Fibroblast of gingiva (primary cell): ENCODE measurements around the gene PDE5A.
"Not testable (repeated sequence)": the region's sequence is repeated elsewhere in the genome, so short reads cannot be mapped to it uniquely, and the experiment has no call there.

ENCODE experiments used
- DNase-seq: peaks from one replicate; pipeline ENCODE4 v3.0.0-alpha.2; 2011; ENCODE audit warnings: low read depth

PDE5A gene

GRCh38 chr4:119518915-119519410 is 109.6 kb downstream of the PDE5A start:
- DNase-seq = no peak

GRCh38 chr4:119518230-119518892 is 110.2 kb downstream of the PDE5A start:
- DNase-seq = no peak

GRCh38 chr4:119517361-119518229 is 111.0 kb downstream of the PDE5A start:
- DNase-seq = peak; percentile 14

GRCh38 chr4:119512398-119512797 is 116.2 kb downstream of the PDE5A start:
- DNase-seq = no peak

- peak; percentile 53 for DNase-seq
These were observed 118.0 kb downstream of the PDE5A start for GRCh38 chr4:119510395-119511149.

- DNase-seq = no peak
These were observed 120.3 kb downstream of the PDE5A start for GRCh38 chr4:119508281-119508680.

DNA sequence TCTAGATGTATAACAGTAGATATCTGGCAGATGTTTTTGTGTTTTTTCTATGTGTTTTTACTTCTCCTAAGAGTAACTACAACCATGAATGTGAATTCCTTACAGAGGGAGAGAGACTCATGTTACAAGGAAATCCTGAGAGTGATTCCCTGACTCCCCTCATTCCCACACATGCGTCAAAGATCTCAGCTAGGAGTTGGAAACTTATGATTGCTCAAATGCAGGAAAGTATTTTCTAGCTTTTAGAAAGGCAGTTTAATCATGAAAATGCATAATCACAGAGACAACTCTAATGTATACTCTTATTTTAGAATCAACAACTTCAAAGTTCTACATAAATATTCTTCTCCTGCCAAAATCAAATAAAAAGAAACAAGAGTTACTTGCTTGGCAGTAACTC is 121.8 kb downstream of the PDE5A start:
- no peak for DNase-seq

- no peak for DNase-seq
These were observed 124.0 kb downstream of the PDE5A start for GRCh38 chr4:119504616-119505015.

GRCh38 chr4:119501740-119502139 is 126.9 kb downstream of the PDE5A start:
- no peak for DNase-seq

- no peak for DNase-seq
These were observed 130.1 kb downstream of the PDE5A start for GRCh38 chr4:119498527-119498926.

DNA sequence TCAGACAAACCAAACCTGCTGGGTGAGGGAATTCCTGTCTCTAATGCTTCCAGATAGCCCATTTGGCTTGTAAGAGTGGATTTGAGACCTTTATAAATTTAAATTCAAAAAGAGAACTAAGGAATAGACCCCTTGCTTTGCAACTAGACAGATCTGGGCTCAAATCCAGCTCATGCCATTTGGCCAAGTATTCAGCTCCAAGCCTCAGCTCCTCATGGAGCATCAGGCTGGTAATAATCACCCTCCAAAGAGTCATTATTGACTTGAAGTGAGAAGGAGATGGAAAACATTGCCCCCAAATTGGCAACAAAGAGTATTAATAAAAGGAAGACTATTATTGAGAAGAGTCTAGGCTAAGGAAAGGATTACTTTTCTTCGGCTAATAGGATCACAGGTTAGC is 134.7 kb downstream of the PDE5A start:
- no peak for DNase-seq

DNA sequence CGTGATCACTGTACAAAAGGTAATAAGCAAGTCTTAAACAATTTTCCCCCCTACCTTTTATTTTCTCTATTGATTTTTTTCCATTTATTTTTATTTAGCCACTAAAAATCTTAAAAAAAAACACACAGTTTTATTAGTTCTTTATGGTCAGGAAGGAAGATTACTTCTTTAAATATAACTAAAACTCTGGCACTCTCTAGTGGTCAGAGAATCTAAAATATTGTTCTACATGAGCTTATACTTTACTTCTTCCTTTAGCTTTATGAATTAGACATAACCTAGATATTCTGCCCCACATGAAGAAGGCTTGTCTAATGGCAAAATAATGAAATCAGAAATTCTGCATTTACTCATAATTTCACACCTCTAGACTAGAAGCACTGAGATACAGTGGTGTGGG is 135.2 kb downstream of the PDE5A start:
- no peak for DNase-seq

GRCh38 chr4:119490335-119490734 is 138.3 kb downstream of the PDE5A start:
- DNase-seq = no peak

DNA sequence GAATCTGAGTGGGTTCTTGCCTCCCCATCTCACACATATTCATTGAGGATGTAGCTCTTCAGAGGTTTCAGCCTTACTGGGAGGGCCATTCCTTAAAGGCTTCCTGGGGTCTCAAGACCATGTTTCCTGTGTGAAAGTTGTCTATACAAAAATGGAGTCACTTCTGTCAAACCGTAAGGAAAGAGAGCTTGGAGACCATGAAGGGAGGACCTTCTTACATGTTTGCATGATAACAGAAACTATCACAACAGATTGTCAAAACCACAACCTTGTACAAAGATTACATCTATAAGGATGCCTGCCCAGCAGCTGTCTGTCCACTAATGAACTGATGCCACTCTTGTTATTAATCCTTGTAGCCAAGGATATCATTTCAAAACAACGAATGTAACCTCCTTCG is 139.3 kb downstream of the PDE5A start:
- no peak for DNase-seq

- DNase-seq = no peak
These were observed 148.3 kb downstream of the PDE5A start for GRCh38 chr4:119480331-119480730.

- DNase-seq = no peak
These were observed 148.8 kb downstream of the PDE5A start for GRCh38 chr4:119479835-119480234.

GRCh38 chr4:119479180-119479808 is 149.3 kb downstream of the PDE5A start:
- DNase-seq = no peak

DNA sequence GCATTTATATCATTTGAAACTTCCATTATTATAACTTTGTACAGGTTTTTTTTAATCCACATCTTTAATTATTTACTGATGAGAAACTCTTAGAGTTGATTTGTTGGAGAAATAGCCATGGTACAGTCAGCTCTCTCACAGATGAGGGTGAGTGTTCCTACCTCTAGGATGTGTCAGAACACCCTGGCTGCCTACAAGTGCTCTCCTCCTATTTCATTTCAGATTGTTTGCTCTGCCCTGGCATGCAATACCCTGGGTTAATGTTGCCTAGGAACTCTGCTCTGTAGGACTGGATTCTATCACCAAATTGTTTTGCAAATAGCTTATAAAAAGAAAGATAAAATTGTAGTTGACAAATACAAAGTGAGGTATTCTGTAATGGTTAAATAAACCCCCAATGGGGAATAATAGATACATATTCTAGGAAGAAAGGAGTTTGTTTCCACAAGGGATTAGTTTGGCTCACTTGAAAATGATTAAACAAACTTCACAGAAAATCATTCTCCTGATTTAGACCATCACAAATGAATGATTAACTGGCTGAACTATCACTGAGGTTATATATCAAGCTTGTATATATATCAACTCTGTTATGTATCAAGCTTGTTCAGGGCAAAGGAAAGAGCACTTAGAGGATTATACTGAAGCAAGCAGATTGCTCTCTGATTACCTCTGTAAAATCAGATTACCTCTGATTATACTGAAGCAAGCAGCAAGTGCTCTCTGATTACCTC is 150.0 kb downstream of the PDE5A start:
- DNase-seq = peak; percentile 10

DNA sequence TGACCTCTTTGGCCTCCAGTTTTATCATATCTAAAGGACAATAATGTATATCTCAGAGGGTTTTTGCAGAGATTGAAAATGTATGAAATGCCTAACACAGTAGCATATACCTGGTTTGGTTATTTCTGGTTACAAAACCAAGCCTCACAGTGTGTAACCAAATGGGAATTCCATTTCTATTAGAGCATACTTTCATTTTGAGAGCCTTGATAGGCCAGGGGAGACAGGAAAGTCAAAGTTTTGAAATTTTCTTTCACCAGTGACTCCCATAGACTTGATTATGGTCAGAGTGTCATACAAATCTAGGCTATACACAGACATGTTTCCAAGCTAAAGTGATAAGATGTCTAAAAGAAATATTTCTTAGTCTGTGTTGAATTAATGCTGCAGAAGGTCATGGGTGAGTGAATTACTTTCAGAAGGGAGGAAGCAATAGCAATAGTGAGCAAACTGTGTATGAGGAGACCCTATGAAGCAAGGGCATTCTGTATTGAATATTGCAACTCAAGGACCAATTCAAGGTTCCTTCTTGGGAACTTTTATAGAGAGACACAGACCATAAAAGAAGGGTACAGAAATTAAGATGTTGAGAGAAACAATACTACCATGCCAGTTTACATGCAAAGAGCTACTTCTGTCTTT is 151.1 kb downstream of the PDE5A start:
- DNase-seq = no peak

DNA sequence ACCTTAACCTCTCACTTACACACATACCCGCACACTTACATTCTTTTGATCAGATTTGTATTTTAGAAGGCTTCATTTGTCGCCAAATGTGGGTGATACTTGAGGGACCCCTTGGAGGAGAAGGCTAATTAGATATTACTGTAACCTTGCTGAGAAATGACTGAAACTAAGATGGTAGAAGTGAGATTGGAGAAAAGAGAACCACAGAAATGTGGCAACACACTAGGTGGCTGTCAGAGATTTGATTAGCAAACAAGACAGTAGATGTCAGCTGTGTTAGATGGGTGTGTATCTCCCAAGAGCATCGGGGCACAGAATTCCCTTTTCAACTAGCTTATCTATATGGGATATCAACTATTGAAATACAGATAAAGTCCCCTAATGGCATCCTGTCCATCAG is 157.3 kb downstream of the PDE5A start:
- no peak for DNase-seq

- not testable (repeated sequence) for DNase-seq
These were observed 157.9 kb downstream of the PDE5A start for GRCh38 chr4:119470737-119471063.
